ENCODE data around the gene SLAIN2. TPM values are rescaled to one million over a fixed set of nuclear protein-coding genes. Genes with fewer than 3 reads are reported as not detected.
A peak's percentile ranks its signal among the peaks of the same experiment; 100 is the strongest.

Gene SLAIN2
- total RNA-seq, 1 experiment from 2014 or later = 81.6 TPM

- Mint-ChIP-seq H3K9me3 (ENCODE audit: unreplicated experiment) (no peaks in the 10 kb centered on the region), H3K4me1 (ENCODE audit: insufficient read depth, unreplicated experiment) (peaks cover 58% of the 10 kb centered on the region), H3K27ac (ENCODE audit: low read depth, unreplicated experiment) (peak overlapping the region; percentile 97), H3K36me3 (ENCODE audit: insufficient read depth, unreplicated experiment) (peaks cover 7% of the 10 kb centered on the region), H3K27me3 (ENCODE audit: insufficient read depth, unreplicated experiment) (no peaks in the 10 kb centered on the region), H3K4me3 (ENCODE audit: unreplicated experiment) (peak overlapping the region; percentile 98)
- ChIA-PET CTCF (interaction anchor here (0.6 to 1.9 kb wide), 8 partner anchors 14 to 557 kb away, joined by 3 to 6 read pairs (median 4); no protein-coding TSS in a partner anchor), POLR2A (interaction anchor here (0.6 to 5.4 kb wide), 21 partner anchors 9 to 439 kb away, joined by 3 to 49 read pairs (median 8); partner anchors contain the start of gene FRYL)
- peak; percentile 42 for DNase-seq (ENCODE audit: unreplicated experiment)
- intact Hi-C loops (cut with micrococcal nuclease) = loop anchor here (1.0 to 2.0 kb wide), 2 partner anchors 26 to 35 kb away; no protein-coding TSS in a partner anchor
- no TSS peak for BruUV-seq (replicated peaks)
- TF ChIP-seq, protein P1, sequence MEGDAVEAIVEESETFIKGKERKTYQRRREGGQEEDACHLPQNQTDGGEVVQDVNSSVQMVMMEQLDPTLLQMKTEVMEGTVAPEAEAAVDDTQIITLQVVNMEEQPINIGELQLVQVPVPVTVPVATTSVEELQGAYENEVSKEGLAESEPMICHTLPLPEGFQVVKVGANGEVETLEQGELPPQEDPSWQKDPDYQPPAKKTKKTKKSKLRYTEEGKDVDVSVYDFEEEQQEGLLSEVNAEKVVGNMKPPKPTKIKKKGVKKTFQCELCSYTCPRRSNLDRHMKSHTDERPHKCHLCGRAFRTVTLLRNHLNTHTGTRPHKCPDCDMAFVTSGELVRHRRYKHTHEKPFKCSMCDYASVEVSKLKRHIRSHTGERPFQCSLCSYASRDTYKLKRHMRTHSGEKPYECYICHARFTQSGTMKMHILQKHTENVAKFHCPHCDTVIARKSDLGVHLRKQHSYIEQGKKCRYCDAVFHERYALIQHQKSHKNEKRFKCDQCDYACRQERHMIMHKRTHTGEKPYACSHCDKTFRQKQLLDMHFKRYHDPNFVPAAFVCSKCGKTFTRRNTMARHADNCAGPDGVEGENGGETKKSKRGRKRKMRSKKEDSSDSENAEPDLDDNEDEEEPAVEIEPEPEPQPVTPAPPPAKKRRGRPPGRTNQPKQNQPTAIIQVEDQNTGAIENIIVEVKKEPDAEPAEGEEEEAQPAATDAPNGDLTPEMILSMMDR (IDR thresholded peaks at IDR 0.05; ENCODE audit: unreplicated experiment) = no peak
These were observed 662 bp downstream of the SLAIN2 start for GRCh38 chr4:48341776-48342605.

DNA sequence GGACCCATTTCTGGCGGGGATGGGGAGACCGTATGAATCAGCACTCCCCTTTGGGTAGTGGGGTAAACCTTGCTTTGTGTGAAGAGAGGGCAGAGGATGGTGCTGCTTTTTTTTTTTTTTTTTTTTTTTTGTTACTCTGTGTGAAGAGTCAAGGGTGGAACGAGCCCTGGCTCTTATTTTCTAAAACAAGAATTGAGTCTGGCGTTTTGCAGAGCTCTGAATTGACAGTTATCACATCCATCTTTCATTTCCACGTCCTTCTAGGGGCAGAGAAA is 1.2 kb downstream of the SLAIN2 start:
- no TSS peak for BruUV-seq (replicated peaks)
- H3K27me3 Mint-ChIP-seq (ENCODE audit: insufficient read depth, unreplicated experiment) = no peaks in the 10 kb centered on the region
- TF ChIP-seq, protein P1 (IDR thresholded peaks at IDR 0.05; ENCODE audit: unreplicated experiment) = no peak
- H3K27ac Mint-ChIP-seq (ENCODE audit: low read depth, unreplicated experiment) = peak overlapping the region; percentile 97
- H3K4me1 Mint-ChIP-seq (ENCODE audit: insufficient read depth, unreplicated experiment) = peaks cover 55% of the 10 kb centered on the region
- ChIA-PET CTCF (interaction anchor here (0.6 to 1.9 kb wide), 7 partner anchors 14 to 556 kb away, joined by 3 to 6 read pairs (median 3); no protein-coding TSS in a partner anchor), POLR2A (interaction anchor here (0.8 to 5.4 kb wide), 17 partner anchors 9 to 436 kb away, joined by 3 to 49 read pairs (median 11); partner anchors contain the start of gene FRYL)
- DNase-seq (ENCODE audit: unreplicated experiment) = no peak
- peaks cover 7% of the 10 kb centered on the region for H3K36me3 Mint-ChIP-seq (ENCODE audit: insufficient read depth, unreplicated experiment)
- H3K9me3 Mint-ChIP-seq (ENCODE audit: unreplicated experiment) = no peaks in the 10 kb centered on the region
- intact Hi-C loops (cut with micrococcal nuclease) = no loop called here
- H3K4me3 Mint-ChIP-seq (ENCODE audit: unreplicated experiment) = peak overlapping the region; percentile 98

GRCh38 chr4:48343035-48343434 is 1.7 kb downstream of the SLAIN2 start:
- intact Hi-C loops (cut with micrococcal nuclease) = no loop called here
- Mint-ChIP-seq H3K27me3 (ENCODE audit: insufficient read depth, unreplicated experiment) (no peaks in the 10 kb centered on the region), H3K4me1 (ENCODE audit: insufficient read depth, unreplicated experiment) (peaks cover 54% of the 10 kb centered on the region), H3K4me3 (ENCODE audit: unreplicated experiment) (peak overlapping the region; percentile 98), H3K9me3 (ENCODE audit: unreplicated experiment) (no peaks in the 10 kb centered on the region), H3K36me3 (ENCODE audit: insufficient read depth, unreplicated experiment) (peaks cover 7% of the 10 kb centered on the region), H3K27ac (ENCODE audit: low read depth, unreplicated experiment) (peak overlapping the region; percentile 97)
- no peak for DNase-seq (ENCODE audit: unreplicated experiment)
- BruUV-seq (replicated peaks) = no TSS peak
- ChIA-PET CTCF (interaction anchor here (0.6 to 1.9 kb wide), 8 partner anchors 10 to 207 kb away, joined by 3 to 6 read pairs (median 3); no protein-coding TSS in a partner anchor), POLR2A (interaction anchor here (0.8 to 5.4 kb wide), 16 partner anchors 9 to 436 kb away, joined by 3 to 49 read pairs (median 10); partner anchors contain the start of gene FRYL)
- TF ChIP-seq, protein P1 (IDR thresholded peaks at IDR 0.05; ENCODE audit: unreplicated experiment) = no peak

- CTCF ChIA-PET = interaction anchor here (0.6 to 1.6 kb wide), 8 partner anchors 9 to 602 kb away, joined by 3 to 6 read pairs (median 3); no protein-coding TSS in a partner anchor
- peak overlapping the region; percentile 97 for H3K27ac Mint-ChIP-seq (ENCODE audit: low read depth, unreplicated experiment)
- peaks cover 11% of the 10 kb centered on the region for H3K36me3 Mint-ChIP-seq (ENCODE audit: insufficient read depth, unreplicated experiment)
- DNase-seq (ENCODE audit: unreplicated experiment) = no peak
- H3K27me3 Mint-ChIP-seq (ENCODE audit: insufficient read depth, unreplicated experiment) = no peaks in the 10 kb centered on the region
- intact Hi-C loops (cut with micrococcal nuclease) = no loop called here
- POLR2A ChIA-PET = interaction anchor here (0.8 to 5.4 kb wide), 15 partner anchors 9 to 435 kb away, joined by 3 to 49 read pairs (median 9); partner anchors contain the start of gene FRYL
- H3K4me1 Mint-ChIP-seq (ENCODE audit: insufficient read depth, unreplicated experiment) = peaks cover 49% of the 10 kb centered on the region
- TF ChIP-seq, protein P1 (IDR thresholded peaks at IDR 0.05; ENCODE audit: unreplicated experiment) = no peak
- BruUV-seq (replicated peaks) = TSS peak; percentile 25
- H3K4me3 Mint-ChIP-seq (ENCODE audit: unreplicated experiment) = peak overlapping the region; percentile 98
- H3K9me3 Mint-ChIP-seq (ENCODE audit: unreplicated experiment) = no peaks in the 10 kb centered on the region
These were observed 2.2 kb downstream of the SLAIN2 start for GRCh38 chr4:48343551-48343950.

Measured in MCF 10A (cell line).